IMR-90 (cell line): ENCODE data around the gene LCN2. TPM values are rescaled to one million over a fixed set of nuclear protein-coding genes. Genes with fewer than 3 reads are reported as not detected.

Source experiments
- ATAC-seq: fragments of 200-7000 bp; cut with Tn5 transposase; 2 replicates; pipeline ENCODE4 v1.9.1; 2020; ENCODE audit warnings: low read depth, mild to moderate bottlenecking, moderate library complexity
- BruUV-seq: library from RNA; stranded (reverse); fragments of 400-500 nt; replicated peaks from 2 replicates; lab custom pipeline; 2021; lab: Mats Ljungman, UMichigan
- CTCF ChIA-PET: fragments of 300-600 bp; formaldehyde crosslinking; extraction: SDS; loops from one replicate; lab custom pipeline; 2021; ENCODE audit warnings: antibody characterized with exemption; lab: Yijun Ruan, JAX
- POLR2A ChIA-PET: fragments of 300-600 bp; sonication (Branson Sonifier 250); formaldehyde crosslinking; loops from one replicate; lab custom pipeline; 2022; ENCODE audit warnings: antibody characterized with exemption; ENCODE audit not compliant: unreplicated experiment; lab: Charles Lee
- DNase-seq: peaks from one replicate; pipeline ENCODE4 v3.0.0; 2013
- H2AFZ ChIP-seq: replicated peaks from 2 replicates; pipeline ENCODE3; 2013; ENCODE audit warnings: low read length, mild to moderate bottlenecking; ENCODE audit not compliant: poor library complexity
- H2AK5ac ChIP-seq: 2 replicates; pipeline ENCODE4 v1.6.1; 2013; ENCODE audit warnings: low read depth, low read length, inconsistent platforms
- H2AK9ac ChIP-seq: replicated peaks from 2 replicates; pipeline ENCODE3; 2013; ENCODE audit warnings: mild to moderate bottlenecking, low read depth, low read length, moderate library complexity; ENCODE audit not compliant: poor library complexity
- H2BK120ac ChIP-seq: 2 replicates; pipeline ENCODE4 v1.6.1; 2013; ENCODE audit warnings: low read depth, low read length, inconsistent platforms
- H2BK15ac ChIP-seq: 3 replicates; pipeline ENCODE4 v1.6.1; 2013; ENCODE audit warnings: low read depth, low read length, inconsistent platforms
- H2BK20ac ChIP-seq: 2 replicates; pipeline ENCODE4 v1.6.1; 2013; ENCODE audit warnings: low read depth, mild to moderate bottlenecking, inconsistent platforms, low read length, moderate library complexity
- H2BK5ac ChIP-seq: 2 replicates; pipeline ENCODE4 v1.6.1; 2013; ENCODE audit warnings: mild to moderate bottlenecking, low read depth, low read length, inconsistent platforms; ENCODE audit not compliant: poor library complexity, severe bottlenecking
- H3K14ac ChIP-seq: replicated peaks from 2 replicates; pipeline ENCODE4 v1.6.1; 2013; ENCODE audit warnings: low read depth, low read length, inconsistent platforms
- H3K18ac ChIP-seq: 2 replicates; pipeline ENCODE4 v1.6.1; 2013; ENCODE audit warnings: low read depth, low read length, control low read depth
- H3K23ac ChIP-seq: 2 replicates; pipeline ENCODE4 v1.6.1; 2013; ENCODE audit warnings: low read depth, low read length, inconsistent platforms
- H3K27ac ChIP-seq: 2 replicates; pipeline ENCODE4 v1.5.1; 2013; ENCODE audit warnings: mild to moderate bottlenecking, control low read depth, low read length; ENCODE audit not compliant: insufficient read depth
- H3K27me3 ChIP-seq: 2 replicates; pipeline ENCODE4 v1.6.1; 2013; ENCODE audit warnings: low read length; ENCODE audit not compliant: control insufficient read depth, insufficient read depth
- H3K36me3 ChIP-seq: 2 replicates; pipeline ENCODE4 v1.6.1; 2013; ENCODE audit warnings: low read length, mixed read lengths; ENCODE audit not compliant: control insufficient read depth, insufficient read depth
- H3K4ac ChIP-seq: 2 replicates; pipeline ENCODE4 v1.6.1; 2013; ENCODE audit warnings: low read depth, low read length, inconsistent platforms
- H3K4me1 ChIP-seq: 2 replicates; pipeline ENCODE4 v1.6.1; 2013; ENCODE audit warnings: low read length, mixed read lengths; ENCODE audit not compliant: control insufficient read depth, insufficient read depth
- H3K4me2 ChIP-seq: 2 replicates; pipeline ENCODE4 v1.6.1; 2013; ENCODE audit warnings: low read depth, mild to moderate bottlenecking, control low read depth, low read length, moderate library complexity
- H3K4me3 ChIP-seq: 2 replicates; pipeline ENCODE4 v1.5.1; 2013; ENCODE audit warnings: low read depth, mild to moderate bottlenecking, control low read depth, low read length, moderate library complexity; ENCODE audit not compliant: insufficient read depth
- H3K56ac ChIP-seq: 2 replicates; pipeline ENCODE4 v1.6.1; 2013; ENCODE audit warnings: low read length, inconsistent platforms; ENCODE audit not compliant: insufficient read depth; ENCODE audit errors: extremely low read depth
- H3K79me1 ChIP-seq, 2 experiments: 2 replicates each; pipeline ENCODE4 v1.6.1; 2013; ENCODE audit warnings: low read length in 2 of 2, inconsistent platforms in 1 of 2, low read depth in 1 of 2
- H3K9ac ChIP-seq: 2 replicates; pipeline ENCODE4 v1.6.1; 2013; ENCODE audit warnings: low read depth, low read length, control low read depth
- H3K9me1 ChIP-seq: 2 replicates; pipeline ENCODE4 v1.6.1; 2013; ENCODE audit warnings: low read length, inconsistent platforms; ENCODE audit not compliant: insufficient read depth
- H3K9me3 ChIP-seq: 2 replicates; pipeline ENCODE4 v1.6.1; 2013; ENCODE audit warnings: low read length; ENCODE audit not compliant: control insufficient read depth, insufficient read depth
- H4K20me1 ChIP-seq: 2 replicates; pipeline ENCODE4 v1.6.1; 2013; ENCODE audit warnings: low read length, inconsistent platforms; ENCODE audit not compliant: insufficient read depth
- H4K5ac ChIP-seq: 2 replicates; pipeline ENCODE4 v1.6.1; 2013; ENCODE audit warnings: mild to moderate bottlenecking, low read depth, low read length, control low read depth
- H4K8ac ChIP-seq, 2 experiments: 2 replicates each; pipeline ENCODE4 v1.6.1; 2013; ENCODE audit warnings: low read depth in 2 of 2, low read length in 2 of 2, control low read depth in 1 of 2, inconsistent platforms in 1 of 2
- H4K91ac ChIP-seq: 2 replicates; pipeline ENCODE4 v1.6.1; 2013; ENCODE audit warnings: low read depth, low read length, inconsistent platforms; ENCODE audit not compliant: insufficient read depth
- BHLHE40 ChIP-seq: fragments of 150-350 bp; IDR thresholded peaks from 2 replicates; pipeline ENCODE4 v1.6.1; 2016; ENCODE audit warnings: mild to moderate bottlenecking, low read depth, low read length
- CEBPB ChIP-seq: IDR thresholded peaks from 2 replicates; pipeline ENCODE4 v1.6.1; 2012; ENCODE audit warnings: low read depth, low read length, improper control_type of control experiment
- CHD1 ChIP-seq: IDR thresholded peaks from 2 replicates; pipeline ENCODE4 v1.6.1; 2012; ENCODE audit warnings: low read depth, low read length, improper control_type of control experiment
- CTCF ChIP-seq: conservative IDR thresholded peaks from 2 replicates; pipeline ENCODE4 v1.5.1; 2012; ENCODE audit warnings: mild to moderate bottlenecking, low read depth, low read length, improper control_type of control experiment
- ELK1 ChIP-seq: fragments of 150-350 bp; IDR thresholded peaks from 2 replicates; pipeline ENCODE4 v1.6.1; 2016; ENCODE audit warnings: low read depth, mild to moderate bottlenecking, low read length, moderate library complexity, borderline replicate concordance
- FOS ChIP-seq: fragments of 150-350 bp; IDR thresholded peaks from 2 replicates; pipeline ENCODE4 v1.6.1; 2016; ENCODE audit warnings: low read depth, low read length
- MAFK ChIP-seq: IDR thresholded peaks from 2 replicates; pipeline ENCODE4 v1.6.1; 2012; ENCODE audit warnings: low read depth, low read length, improper control_type of control experiment
- MAZ ChIP-seq: IDR thresholded peaks from 2 replicates; pipeline ENCODE4 v1.6.1; 2012; ENCODE audit warnings: low read depth, mild to moderate bottlenecking, low read length, improper control_type of control experiment, moderate library complexity, borderline replicate concordance
- MXI1 ChIP-seq: IDR thresholded peaks from 2 replicates; pipeline ENCODE4 v1.6.1; 2012; ENCODE audit warnings: low read depth, mild to moderate bottlenecking, low read length, moderate library complexity, borderline replicate concordance
- NFE2L2 ChIP-seq: fragments of 150-350 bp; IDR thresholded peaks from 2 replicates; pipeline ENCODE4 v1.6.1; 2016; ENCODE audit warnings: low read depth, mild to moderate bottlenecking, low read length
- POLR2A ChIP-seq: IDR thresholded peaks from 2 replicates; pipeline ENCODE4 v1.6.1; 2012; ENCODE audit warnings: mild to moderate bottlenecking, low read depth, low read length
- RAD21 ChIP-seq: IDR thresholded peaks from 2 replicates; pipeline ENCODE4 v1.6.1; 2012; ENCODE audit warnings: low read length, improper control_type of control experiment
- RCOR1 ChIP-seq: IDR thresholded peaks from 2 replicates; pipeline ENCODE4 v1.6.1; 2012; ENCODE audit warnings: mild to moderate bottlenecking, low read length, improper control_type of control experiment; ENCODE audit not compliant: insufficient replicate concordance
- RFX5 ChIP-seq: IDR thresholded peaks from 2 replicates; pipeline ENCODE4 v1.8.0; 2012; ENCODE audit warnings: low read depth, mild to moderate bottlenecking, low read length, moderate library complexity
- SMC3 ChIP-seq: fragments of 150-350 bp; IDR thresholded peaks from 2 replicates; pipeline ENCODE4 v1.6.1; 2016; ENCODE audit warnings: low read depth, mild to moderate bottlenecking, antibody characterized with exemption, low read length, moderate library complexity
- USF2 ChIP-seq: fragments of 150-350 bp; IDR thresholded peaks from 2 replicates; pipeline ENCODE4 v1.6.1; 2017; ENCODE audit warnings: mild to moderate bottlenecking, antibody characterized with exemption, low read length, low read depth
- WGBS, 2 experiments: methylation state at CpG; one replicate each; pipeline versions ENCODE4 v1.1.5 to v1.1.7; 2013; ENCODE audit warnings: missing lambda C conversion rate in 2 of 2; ENCODE audit not compliant: insufficient read length in 1 of 2; ENCODE audit errors: extremely low coverage in 2 of 2; 5-methylcytosine and 5-hydroxymethylcytosine counted together
- dilution Hi-C: fragments of 300-500 bp; cut with HindIII; formaldehyde crosslinking; loops from one replicate; pipeline ENCODE4 v1.14.3; 2018; ENCODE audit warnings: low sequenced_read_pairs; ENCODE audit not compliant: unreplicated experiment
- in situ Hi-C: fragments of 300-500 bp; cut with MboI; formaldehyde crosslinking; loops from 3 replicates; pipeline ENCODE4 v1.14.3; 2019; ENCODE audit warnings: low sequenced_read_pairs, inconsistent platforms, mixed read lengths
- intact Hi-C: fragments of 100-400 bp; cut with micrococcal nuclease; formaldehyde crosslinking; loops from 2 replicates; pipeline ENCODE4 v1.10.0; 2022
- polyA plus RNA-seq, 3 experiments: library from polyadenylated mRNA; depleted of rRNA; stranded (reverse); fragments of >200 nt; gene quantifications; 2 replicates each; pipeline ENCODE4 v1.2.3, GENCODE V29; 2012; ENCODE audit warnings: low replicate concordance in 1 of 3
- total RNA-seq: library from RNA; depleted of rRNA; stranded (reverse); fragments of >200 nt; gene quantifications from 2 replicates; pipeline ENCODE4 v1.2.3, GENCODE V29; 2012

LCN2 gene
- total and polyA plus RNA-seq, 2 of the 4 experiments (the other 2 are of a cell fraction), result not detected

- ATAC-seq (no peak), DNase-seq (no peak)
- no peak overlapping the region for H3K23ac ChIP-seq
- no TSS peak for BruUV-seq
- no peak overlapping the region for H2AK9ac ChIP-seq
- H4K91ac ChIP-seq, result no peak overlapping the region
- no peak overlapping the region for H3K4ac ChIP-seq
- no peak overlapping the region for H3K4me2 ChIP-seq
- H3K18ac ChIP-seq, result no peak overlapping the region
- dilution Hi-C loops, result no loop called here
- intact Hi-C loops, result no loop called here
- no peaks in the 10 kb centered on the region for H3K9me3 ChIP-seq
- H3K27ac ChIP-seq, result no peak overlapping the region
- H2BK5ac ChIP-seq, result no peak overlapping the region
- H2BK120ac ChIP-seq, result no peak overlapping the region
- TF ChIP-seq CTCF (no peak), USF2 (no peak), BHLHE40 (no peak), MAZ (no peak), MAFK (no peak), RCOR1 (no peak), RAD21 (no peak), SMC3 (no peak), RFX5 (no peak), POLR2A (no peak), CEBPB (no peak), FOS (no peak), CHD1 (no peak), MXI1 (no peak), NFE2L2 (no peak), ELK1 (no peak)
- in situ Hi-C loops, result no loop called here
- H3K56ac ChIP-seq, result no peak overlapping the region
- H3K36me3 ChIP-seq, result no peaks in the 10 kb centered on the region
- no peak overlapping the region for H4K5ac ChIP-seq
- H2AFZ ChIP-seq, result no peak overlapping the region
- H2AK5ac ChIP-seq, result no peak overlapping the region
- H4K20me1 ChIP-seq, result no peaks in the 10 kb centered on the region; the same call in 1 of the 2 replicates
- H3K9ac ChIP-seq, result no peak overlapping the region
- peaks cover 13% of the 10 kb centered on the region; the same call in 1 of the 2 replicates for H3K27me3 ChIP-seq
- H3K14ac ChIP-seq, result no peak overlapping the region
- H4K8ac ChIP-seq, result no peak overlapping the region
- no peak overlapping the region for H2BK20ac ChIP-seq
- no peak overlapping the region for H2BK15ac ChIP-seq
- H3K9me1 ChIP-seq, result no peaks in the 10 kb centered on the region
- H3K79me1 ChIP-seq, result no peaks in the 10 kb centered on the region
- 64% methylated on average over 3 of the region's 11 CpGs; no CpG with 5 or more reads in 1 of the 2 experiments for WGBS, 2 experiments
- no peaks in the 10 kb centered on the region for H3K4me1 ChIP-seq
- POLR2A ChIA-PET, result no interaction called here
- CTCF ChIA-PET, result no interaction called here
- no peak overlapping the region for H3K4me3 ChIP-seq
These were observed 819 bp downstream of the LCN2 start for GRCh38 chr9:128149951-128150593.
